SK-N-SH (cell line): ENCODE measurements around the gene MAN1A2. TPM values are rescaled to one million over a fixed set of nuclear protein-coding genes. Genes with fewer than 3 reads are reported as not detected.

ENCODE experiments used
- CTCF ChIA-PET: fragments of 300-600, 350-600 bp; formaldehyde crosslinking; extraction: SDS; loops from one replicate; lab custom pipeline; 2021; lab: Yijun Ruan, JAX
- POLR2A ChIA-PET: fragments of 350-600 bp; sonication (Branson Sonifier 250); formaldehyde crosslinking; extraction: SDS; loops from one replicate; lab custom pipeline; 2020; ENCODE audit warnings: antibody characterized with exemption, inconsistent platforms; lab: Yijun Ruan, JAX
- DNase-seq: peaks from one replicate; pipeline ENCODE4 v3.0.0; 2012
- H2AFZ ChIP-seq: fragments of 200-600 bp; sonication (generic); 2 replicates; pipeline ENCODE4 v1.8.1; 2016; ENCODE audit warnings: antibody characterized with exemption, mild to moderate bottlenecking, low read depth
- H3F3A ChIP-seq: fragments of 200-600 bp; sonication (generic); replicated peaks from 2 replicates; pipeline ENCODE3; 2016; ENCODE audit warnings: antibody characterized with exemption, mild to moderate bottlenecking; ENCODE audit not compliant: insufficient read depth
- H3K27ac ChIP-seq, 2 experiments: fragments of 200-500 bp in 1 of 2; fragments of 200-600 bp in 1 of 2; sonication (Bioruptor generic) in 1 of 2; sonication (generic), shearing (Covaris generic) in 1 of 2; 2 replicates each; pipeline versions ENCODE4 v1.5.1 to v1.6.1; 2014 to 2016; ENCODE audit warnings: low read depth in 2 of 2, inconsistent platforms in 1 of 2, low read length in 1 of 2, mild to moderate bottlenecking in 1 of 2, mixed read lengths in 1 of 2
- H3K27me3 ChIP-seq: fragments of 200-600 bp; sonication (generic), shearing (Covaris generic); 2 replicates; pipeline ENCODE4 v1.6.1; 2016; ENCODE audit warnings: mixed run types; ENCODE audit not compliant: insufficient read depth
- H3K36me3 ChIP-seq, 2 experiments: fragments of 200-500 bp in 1 of 2; fragments of 200-600 bp in 1 of 2; sonication (Bioruptor generic) in 1 of 2; sonication (generic) in 1 of 2; replicated peaks in 1 of 2; 2 replicates each; pipeline versions ENCODE3 to v1.5.1; 2014 to 2016; ENCODE audit warnings: low read length in 1 of 2, mild to moderate bottlenecking in 1 of 2; ENCODE audit not compliant: insufficient read depth in 2 of 2, control insufficient read depth in 1 of 2
- H3K4me1 ChIP-seq, 2 experiments: fragments of 200-500 bp in 1 of 2; fragments of 200-600 bp in 1 of 2; sonication (Bioruptor generic) in 1 of 2; sonication (generic), shearing (Covaris generic) in 1 of 2; 2 replicates each; pipeline versions ENCODE4 v1.5.1 to v1.6.1; 2014 to 2016; ENCODE audit warnings: low read depth in 1 of 2, low read length in 1 of 2, mixed run types in 1 of 2; ENCODE audit not compliant: insufficient read depth in 2 of 2, control insufficient read depth in 1 of 2
- H3K4me2 ChIP-seq: fragments of 200-600 bp; sonication (generic), shearing (Covaris generic); 2 replicates; pipeline ENCODE4 v1.6.1; 2017; ENCODE audit warnings: mixed run types
- H3K4me3 ChIP-seq, 2 experiments: fragments of 200-500 bp in 1 of 2; fragments of 200-600 bp in 1 of 2; sonication (Bioruptor generic) in 1 of 2; sonication (generic), shearing (Covaris generic) in 1 of 2; 2 replicates each; pipeline versions ENCODE4 v1.5.1 to v1.8.1; 2014 to 2016; ENCODE audit warnings: low read depth in 2 of 2, inconsistent platforms in 1 of 2, low read length in 1 of 2, mild to moderate bottlenecking in 1 of 2, mixed read lengths in 1 of 2, moderate library complexity in 1 of 2
- H3K79me2 ChIP-seq: fragments of 200-600 bp; sonication (generic); 2 replicates; pipeline ENCODE4 v1.8.1; 2017; ENCODE audit warnings: mild to moderate bottlenecking; ENCODE audit not compliant: insufficient read depth
- H3K9ac ChIP-seq: fragments of 200-600 bp; sonication (generic); 2 replicates; pipeline ENCODE4 v1.6.1; 2017; ENCODE audit warnings: mixed run types
- H3K9me2 ChIP-seq: fragments of 200-600 bp; sonication (generic); 2 replicates; pipeline ENCODE4 v1.6.1; 2017; ENCODE audit warnings: mixed run types
- H3K9me3 ChIP-seq: fragments of 200-600 bp; sonication (generic); 2 replicates; pipeline ENCODE4 v1.6.1; 2017; ENCODE audit warnings: mixed run types, mild to moderate bottlenecking, moderate library complexity
- H4K20me1 ChIP-seq: fragments of 200-600 bp; sonication (generic); 2 replicates; pipeline ENCODE4 v1.6.1; 2017; ENCODE audit warnings: mild to moderate bottlenecking, mixed run types; ENCODE audit not compliant: insufficient read depth
- CTCF ChIP-seq: fragments of 200-600 bp; sonication (generic); IDR thresholded peaks from 2 replicates; pipeline ENCODE4 v1.6.1; 2017; ENCODE audit warnings: antibody characterized with exemption, mild to moderate bottlenecking, moderate library complexity
- EZH2phosphoT487 ChIP-seq: fragments of 200-600 bp; sonication (generic); IDR thresholded peaks from 2 replicates; pipeline ENCODE4 v1.6.1; 2017; ENCODE audit warnings: low read depth, mixed run types, mild to moderate bottlenecking, antibody characterized with exemption, moderate library complexity, borderline replicate concordance
- FOXJ3 ChIP-seq: sonication (generic); formaldehyde crosslinking; IDR thresholded peaks from 2 replicates; pipeline ENCODE4 v1.5.1; 2020; ENCODE audit warnings: mild to moderate bottlenecking, missing genetic modification reagents
- MEF2A ChIP-seq: IDR thresholded peaks from 2 replicates; pipeline ENCODE4 v1.4.0; 2012; ENCODE audit warnings: low read depth, borderline replicate concordance
- PBX3 ChIP-seq: IDR thresholded peaks from 2 replicates; pipeline ENCODE4; 2012
- RAD21 ChIP-seq: IDR thresholded peaks from 2 replicates; pipeline ENCODE4 v1.6.1; 2012; ENCODE audit warnings: mild to moderate bottlenecking, low read length
- RXRA ChIP-seq: IDR thresholded peaks from 2 replicates; pipeline ENCODE4 v1.4.0; 2012; ENCODE audit warnings: low read depth, mild to moderate bottlenecking, borderline replicate concordance
- SMC3 ChIP-seq: IDR thresholded peaks from 2 replicates; pipeline ENCODE4 v1.6.1; 2012; ENCODE audit warnings: low read depth, low read length, improper control_type of control experiment
- USF1 ChIP-seq: IDR thresholded peaks from 2 replicates; pipeline ENCODE4 v1.4.0; 2012; ENCODE audit warnings: low read depth, borderline replicate concordance
- USF2 ChIP-seq: fragments of 150-350 bp; IDR thresholded peaks from 2 replicates; pipeline ENCODE4 v1.6.1; 2017; ENCODE audit warnings: antibody characterized with exemption, low read length, low read depth, borderline replicate concordance
- ZBTB33 ChIP-seq: IDR thresholded peaks from 2 replicates; pipeline ENCODE4 v1.4.0; 2012; ENCODE audit warnings: low read depth, borderline replicate concordance
- WGBS: methylation state at CpG from one replicate; pipeline ENCODE4 v1.1.6; 2017; ENCODE audit warnings: low lambda C conversion rate; 5-methylcytosine and 5-hydroxymethylcytosine counted together
- polyA plus RNA-seq, 3 experiments: library from polyadenylated mRNA; depleted of rRNA; stranded (reverse); fragments of >200 nt; gene quantifications; 2 replicates each; pipeline ENCODE4 v1.2.3, GENCODE V29; 2012

Gene MAN1A2
- polyA plus RNA-seq, 1 of the 3 experiments (the other 2 are of a cell fraction), result 6.0 TPM

- H3K79me2 ChIP-seq, result no peaks in the 10 kb centered on the region
- H3K9me3 ChIP-seq, result no peaks in the 10 kb centered on the region
- no peak overlapping the region for H3K9ac ChIP-seq
- no peak overlapping the region for H3K4me3 ChIP-seq
- ChIA-PET POLR2A (no interaction called here), CTCF (no interaction called here)
- H3K9me2 ChIP-seq, result no peaks in the 10 kb centered on the region
- H3K27me3 ChIP-seq, result no peaks in the 10 kb centered on the region
- no peak overlapping the region for H3K4me2 ChIP-seq
- no peaks in the 10 kb centered on the region for H3K36me3 ChIP-seq
- H2AFZ ChIP-seq, result no peak overlapping the region
- TF ChIP-seq RAD21 (no peak), SMC3 (no peak), PBX3 (no peak), EZH2phosphoT487 (no peak), RXRA (no peak), MEF2A (no peak), ZBTB33 (no peak), USF1 (no peak), FOXJ3 (CRISPR knock-in tag) (no peak), CTCF (no peak), USF2 (no peak)
- no peak overlapping the region for H3K27ac ChIP-seq
- WGBS, result 30% methylated on average over 3 of the region's 3 CpGs
- no peaks in the 10 kb centered on the region for H3F3A ChIP-seq
- no peaks in the 10 kb centered on the region for H3K4me1 ChIP-seq
- no peaks in the 10 kb centered on the region for H4K20me1 ChIP-seq
- DNase-seq, result no peak
Observed at GRCh38 chr1:117555806-117556205, 188.6 kb downstream of the MAN1A2 start.
